Limb (tissue), 2 donors: ENCODE data around the gene EN2.

Experiments used
- DNase-seq, 2 donors: peaks; one replicate each; pipeline ENCODE4 v3.0.0-alpha.2; 2016; ENCODE audit errors: extremely low spot score in 2 of 2

Gene EN2

GRCh38 chr7:155507576-155507975 lies 49.6 kb downstream of the EN2 start:
- no peak for DNase-seq

- peak in 1 of 2 donors; percentile 40 for DNase-seq
Measured at GRCh38 chr7:155508376-155509358, 50.7 kb downstream of the EN2 start.

GRCh38 chr7:155509359-155509724 lies 51.4 kb downstream of the EN2 start:
- DNase-seq, result no peak

- peak in 1 of 2 donors; percentile 55 for DNase-seq
Measured at GRCh38 chr7:155509725-155510551, 52.0 kb downstream of the EN2 start.

- DNase-seq, result peak in 1 of 2 donors; percentile 22
Measured at GRCh38 chr7:155510975-155511701, 53.2 kb downstream of the EN2 start.

GRCh38 chr7:155511702-155511996 lies 53.7 kb downstream of the EN2 start:
- no peak for DNase-seq

- DNase-seq, result no peak
Measured at GRCh38 chr7:155512246-155512887, 54.4 kb downstream of the EN2 start.

GRCh38 chr7:155513543-155514285 lies 55.8 kb downstream of the EN2 start:
- DNase-seq, result no peak

- DNase-seq, result no peak
Measured at GRCh38 chr7:155514296-155514695, 56.4 kb downstream of the EN2 start.
